SK-N-SH (cell line): ENCODE measurements around the gene MYOG. TPM values are rescaled to one million over a fixed set of nuclear protein-coding genes. Genes with fewer than 3 reads are reported as not detected.

ENCODE experiments used
- CTCF ChIA-PET: fragments of 300-600, 350-600 bp; formaldehyde crosslinking; extraction: SDS; loops from one replicate; lab custom pipeline; 2021; lab: Yijun Ruan, JAX
- POLR2A ChIA-PET: fragments of 350-600 bp; sonication (Branson Sonifier 250); formaldehyde crosslinking; extraction: SDS; loops from one replicate; lab custom pipeline; 2020; ENCODE audit warnings: antibody characterized with exemption, inconsistent platforms; lab: Yijun Ruan, JAX
- DNase-seq: peaks from one replicate; pipeline ENCODE4 v3.0.0; 2012
- H2AFZ ChIP-seq: fragments of 200-600 bp; sonication (generic); 2 replicates; pipeline ENCODE4 v1.8.1; 2016; ENCODE audit warnings: antibody characterized with exemption, mild to moderate bottlenecking, low read depth
- H3F3A ChIP-seq: fragments of 200-600 bp; sonication (generic); replicated peaks from 2 replicates; pipeline ENCODE3; 2016; ENCODE audit warnings: antibody characterized with exemption, mild to moderate bottlenecking; ENCODE audit not compliant: insufficient read depth
- H3K27ac ChIP-seq, 2 experiments: fragments of 200-500 bp in 1 of 2; fragments of 200-600 bp in 1 of 2; sonication (Bioruptor generic) in 1 of 2; sonication (generic), shearing (Covaris generic) in 1 of 2; 2 replicates each; pipeline versions ENCODE4 v1.5.1 to v1.6.1; 2014 to 2016; ENCODE audit warnings: low read depth in 2 of 2, inconsistent platforms in 1 of 2, low read length in 1 of 2, mild to moderate bottlenecking in 1 of 2, mixed read lengths in 1 of 2
- H3K27me3 ChIP-seq: fragments of 200-600 bp; sonication (generic), shearing (Covaris generic); 2 replicates; pipeline ENCODE4 v1.6.1; 2016; ENCODE audit warnings: mixed run types; ENCODE audit not compliant: insufficient read depth
- H3K36me3 ChIP-seq, 2 experiments: fragments of 200-500 bp in 1 of 2; fragments of 200-600 bp in 1 of 2; sonication (Bioruptor generic) in 1 of 2; sonication (generic) in 1 of 2; replicated peaks in 1 of 2; 2 replicates each; pipeline versions ENCODE3 to v1.5.1; 2014 to 2016; ENCODE audit warnings: low read length in 1 of 2, mild to moderate bottlenecking in 1 of 2; ENCODE audit not compliant: insufficient read depth in 2 of 2, control insufficient read depth in 1 of 2
- H3K4me1 ChIP-seq, 2 experiments: fragments of 200-500 bp in 1 of 2; fragments of 200-600 bp in 1 of 2; sonication (Bioruptor generic) in 1 of 2; sonication (generic), shearing (Covaris generic) in 1 of 2; 2 replicates each; pipeline versions ENCODE4 v1.5.1 to v1.6.1; 2014 to 2016; ENCODE audit warnings: low read depth in 1 of 2, low read length in 1 of 2, mixed run types in 1 of 2; ENCODE audit not compliant: insufficient read depth in 2 of 2, control insufficient read depth in 1 of 2
- H3K4me2 ChIP-seq: fragments of 200-600 bp; sonication (generic), shearing (Covaris generic); 2 replicates; pipeline ENCODE4 v1.6.1; 2017; ENCODE audit warnings: mixed run types
- H3K4me3 ChIP-seq, 2 experiments: fragments of 200-500 bp in 1 of 2; fragments of 200-600 bp in 1 of 2; sonication (Bioruptor generic) in 1 of 2; sonication (generic), shearing (Covaris generic) in 1 of 2; 2 replicates each; pipeline versions ENCODE4 v1.5.1 to v1.8.1; 2014 to 2016; ENCODE audit warnings: low read depth in 2 of 2, inconsistent platforms in 1 of 2, low read length in 1 of 2, mild to moderate bottlenecking in 1 of 2, mixed read lengths in 1 of 2, moderate library complexity in 1 of 2
- H3K79me2 ChIP-seq: fragments of 200-600 bp; sonication (generic); 2 replicates; pipeline ENCODE4 v1.8.1; 2017; ENCODE audit warnings: mild to moderate bottlenecking; ENCODE audit not compliant: insufficient read depth
- H3K9ac ChIP-seq: fragments of 200-600 bp; sonication (generic); 2 replicates; pipeline ENCODE4 v1.6.1; 2017; ENCODE audit warnings: mixed run types
- H3K9me2 ChIP-seq: fragments of 200-600 bp; sonication (generic); 2 replicates; pipeline ENCODE4 v1.6.1; 2017; ENCODE audit warnings: mixed run types
- H3K9me3 ChIP-seq: fragments of 200-600 bp; sonication (generic); 2 replicates; pipeline ENCODE4 v1.6.1; 2017; ENCODE audit warnings: mixed run types, mild to moderate bottlenecking, moderate library complexity
- H4K20me1 ChIP-seq: fragments of 200-600 bp; sonication (generic); 2 replicates; pipeline ENCODE4 v1.6.1; 2017; ENCODE audit warnings: mild to moderate bottlenecking, mixed run types; ENCODE audit not compliant: insufficient read depth
- EP300 ChIP-seq, 2 experiments: IDR thresholded peaks; 2 replicates each; pipeline versions ENCODE4 v1.4.0 to v1.6.1; 2012; ENCODE audit warnings: borderline replicate concordance in 1 of 2, low read depth in 1 of 2, low read length in 1 of 2
- FOXM1 ChIP-seq: IDR thresholded peaks from 2 replicates; pipeline ENCODE4 v1.4.0; 2012; ENCODE audit warnings: low read depth, mild to moderate bottlenecking
- GABPA ChIP-seq: IDR thresholded peaks from 2 replicates; pipeline ENCODE4 v1.4.0; 2012; ENCODE audit warnings: low read depth, mild to moderate bottlenecking
- GATA2 ChIP-seq: sonication (generic); formaldehyde crosslinking; IDR thresholded peaks from 2 replicates; pipeline ENCODE4 v1.5.0; 2020; ENCODE audit warnings: mild to moderate bottlenecking, missing genetic modification reagents
- MEF2A ChIP-seq: IDR thresholded peaks from 2 replicates; pipeline ENCODE4 v1.4.0; 2012; ENCODE audit warnings: low read depth, borderline replicate concordance
- NFIC ChIP-seq: IDR thresholded peaks from 2 replicates; pipeline ENCODE4 v1.4.0; 2012; ENCODE audit warnings: borderline replicate concordance
- RAD21 ChIP-seq: IDR thresholded peaks from 2 replicates; pipeline ENCODE4 v1.6.1; 2012; ENCODE audit warnings: mild to moderate bottlenecking, low read length
- RCOR1 ChIP-seq: fragments of 150-350 bp; IDR thresholded peaks from 2 replicates; pipeline ENCODE4 v1.6.1; 2017; ENCODE audit warnings: antibody characterized with exemption, low read length
- SIN3A ChIP-seq: IDR thresholded peaks from 2 replicates; pipeline ENCODE4 v1.6.1; 2012; ENCODE audit warnings: low read depth, mild to moderate bottlenecking, low read length, moderate library complexity, borderline replicate concordance
- SMC3 ChIP-seq: IDR thresholded peaks from 2 replicates; pipeline ENCODE4 v1.6.1; 2012; ENCODE audit warnings: low read depth, low read length, improper control_type of control experiment
- WGBS: methylation state at CpG from one replicate; pipeline ENCODE4 v1.1.6; 2017; ENCODE audit warnings: low lambda C conversion rate; 5-methylcytosine and 5-hydroxymethylcytosine counted together
- polyA plus RNA-seq, 3 experiments: library from polyadenylated mRNA; depleted of rRNA; stranded (reverse); fragments of >200 nt; gene quantifications; 2 replicates each; pipeline ENCODE4 v1.2.3, GENCODE V29; 2012
- TF ChIP-seq, protein P1 (sequence below): IDR thresholded peaks from 2 replicates; pipeline ENCODE4; 2012
- TF ChIP-seq, protein P2 (sequence below): IDR thresholded peaks from 2 replicates; pipeline ENCODE4 v1.4.0; 2012; ENCODE audit warnings: low read depth, borderline replicate concordance
- TF ChIP-seq, protein P3 (sequence below): IDR thresholded peaks from 2 replicates; pipeline ENCODE4 v1.6.1; 2012; ENCODE audit warnings: mild to moderate bottlenecking, low read depth, low read length, moderate library complexity
- TF ChIP-seq, protein P4 (sequence below): fragments of 150-350 bp; IDR thresholded peaks from 2 replicates; pipeline ENCODE4 v1.6.1; 2017; ENCODE audit warnings: antibody characterized with exemption, low read length, low read depth, borderline replicate concordance

MYOG gene
- polyA plus RNA-seq, 1 of the 3 experiments (the other 2 are of a cell fraction) = not detected

DNA sequence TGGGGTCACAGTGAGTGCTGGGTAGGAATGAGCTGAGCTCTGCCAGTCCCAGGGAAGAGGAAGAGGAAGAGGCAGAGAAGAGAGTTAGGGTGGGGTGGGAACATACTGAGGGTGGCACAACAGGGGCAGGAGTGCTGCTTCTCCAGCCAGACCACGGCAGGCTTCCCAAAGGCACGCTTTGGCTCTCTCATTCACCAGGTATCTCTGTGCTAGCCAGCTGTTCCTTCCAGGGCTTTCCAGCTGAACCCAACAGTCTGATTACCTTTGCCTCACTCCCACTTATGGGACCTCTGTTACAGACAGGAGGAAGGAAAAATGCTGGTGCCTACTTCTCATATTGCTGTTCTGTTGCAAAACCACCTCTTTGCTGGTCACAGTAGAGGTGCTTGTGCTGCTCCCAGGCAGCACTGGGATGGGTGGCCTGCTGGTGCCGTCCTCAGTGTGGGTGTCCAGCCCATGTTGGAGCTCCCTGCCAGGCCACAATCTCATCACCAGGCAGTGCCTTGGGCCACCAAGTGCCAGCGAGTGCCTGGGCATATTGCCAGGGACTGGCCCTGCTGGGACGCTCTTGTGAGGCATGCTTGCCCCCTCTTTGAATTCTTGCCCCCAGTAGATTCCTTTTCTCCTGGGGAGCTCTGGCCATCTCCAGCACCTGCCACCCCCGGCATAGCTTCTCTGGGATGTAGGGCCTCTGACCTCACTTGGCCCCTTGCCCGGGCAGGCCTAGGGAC is 43.9 kb upstream of the MYOG start:
- no peak overlapping the region for H3K4me3 ChIP-seq
- 0 out of 2 replicates have a peak overlapping the region, but pooled peaks have one; percentile 0 for H3K4me2 ChIP-seq
- H3K27me3 ChIP-seq = no peaks in the 10 kb centered on the region
- no peak overlapping the region for H3K9ac ChIP-seq
- TF ChIP-seq MEF2A = no peak
- peak; percentile 64 for TF ChIP-seq GATA2
- TF ChIP-seq, protein P1, sequence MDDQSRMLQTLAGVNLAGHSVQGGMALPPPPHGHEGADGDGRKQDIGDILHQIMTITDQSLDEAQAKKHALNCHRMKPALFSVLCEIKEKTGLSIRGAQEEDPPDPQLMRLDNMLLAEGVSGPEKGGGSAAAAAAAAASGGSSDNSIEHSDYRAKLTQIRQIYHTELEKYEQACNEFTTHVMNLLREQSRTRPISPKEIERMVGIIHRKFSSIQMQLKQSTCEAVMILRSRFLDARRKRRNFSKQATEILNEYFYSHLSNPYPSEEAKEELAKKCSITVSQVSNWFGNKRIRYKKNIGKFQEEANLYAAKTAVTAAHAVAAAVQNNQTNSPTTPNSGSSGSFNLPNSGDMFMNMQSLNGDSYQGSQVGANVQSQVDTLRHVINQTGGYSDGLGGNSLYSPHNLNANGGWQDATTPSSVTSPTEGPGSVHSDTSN = no peak
- TF ChIP-seq EP300 (IDR thresholded peaks at IDR 0.05; ENCODE audit: borderline replicate concordance in 1 of 2, low read depth in 1 of 2, low read length in 1 of 2) = 0 out of 4 replicates have a peak, but pooled peaks of 1 of the 2 experiments have one; percentile 42
- TF ChIP-seq NFIC = peak; percentile 69
- no peak for TF ChIP-seq SIN3A
- TF ChIP-seq RCOR1 = peak; percentile 76
- peak; percentile 4; the same call in 1 of the 2 replicates for TF ChIP-seq RAD21
- H3K4me1 ChIP-seq = peaks cover 15 to 65% of the 10 kb centered on the region in 2 experiments
- H3F3A ChIP-seq = peaks cover 5% of the 10 kb centered on the region
- H3K79me2 ChIP-seq = no peaks in the 10 kb centered on the region
- H4K20me1 ChIP-seq = no peaks in the 10 kb centered on the region
- ChIA-PET POLR2A (no interaction called here), CTCF (interaction anchor here (0.7 to 26.1 kb wide), 11 partner anchors 9 to 139 kb away, joined by 4 to 602 read pairs (median 13); no protein-coding TSS in a partner anchor)
- no peaks in the 10 kb centered on the region for H3K9me3 ChIP-seq
- H2AFZ ChIP-seq = no peak overlapping the region
- H3K27ac ChIP-seq = peak overlapping the region in 1 of 2 experiments; percentile 82; a peak in 2 of 4 replicates
- 33% methylated on average over 5 of the region's 7 CpGs for WGBS
- H3K9me2 ChIP-seq = no peaks in the 10 kb centered on the region
- peak; percentile 82 for DNase-seq
- no peaks in the 10 kb centered on the region for H3K36me3 ChIP-seq

DNA sequence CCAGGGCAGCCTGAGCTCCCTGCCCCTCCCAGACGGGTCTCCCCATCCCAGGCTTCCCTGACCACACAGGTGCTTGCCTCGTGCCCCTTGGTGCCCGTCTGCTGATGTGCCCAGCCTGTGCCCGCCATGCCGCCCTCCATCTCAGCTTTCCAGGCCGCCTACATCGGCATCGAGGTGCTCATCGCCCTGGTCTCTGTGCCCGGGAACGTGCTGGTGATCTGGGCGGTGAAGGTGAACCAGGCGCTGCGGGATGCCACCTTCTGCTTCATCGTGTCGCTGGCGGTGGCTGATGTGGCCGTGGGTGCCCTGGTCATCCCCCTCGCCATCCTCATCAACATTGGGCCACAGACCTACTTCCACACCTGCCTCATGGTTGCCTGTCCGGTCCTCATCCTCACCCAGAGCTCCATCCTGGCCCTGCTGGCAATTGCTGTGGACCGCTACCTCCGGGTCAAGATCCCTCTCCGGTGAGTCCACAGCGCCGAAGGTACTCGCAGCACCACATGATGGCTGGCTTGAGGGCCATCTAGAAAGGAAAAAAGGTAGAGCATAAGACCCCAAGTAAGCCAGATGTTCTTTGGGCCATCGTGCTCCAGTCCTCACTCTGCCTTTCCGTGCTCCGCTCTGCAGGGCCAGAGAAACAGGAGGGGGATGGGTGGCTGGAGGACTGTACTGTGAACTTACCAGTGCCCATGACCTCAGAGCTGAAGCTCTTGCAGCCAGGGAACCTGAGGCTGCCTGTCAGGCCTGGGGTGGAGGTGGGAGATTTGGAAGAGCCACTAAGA is 43.1 kb upstream of the MYOG start:
- peak overlapping the region in 1 of 2 experiments; percentile 48; a peak in 1 of 4 replicates for H3K4me3 ChIP-seq
- no peak overlapping the region for H2AFZ ChIP-seq
- CTCF ChIA-PET = interaction anchor here (0.9 to 26.1 kb wide), 13 partner anchors 10 to 140 kb away, joined by 3 to 602 read pairs (median 13); no protein-coding TSS in a partner anchor

More for the DNA sequence above, 43.1 kb upstream of the MYOG start:
- H3K4me1 ChIP-seq = peaks cover 21 to 69% of the 10 kb centered on the region in 2 experiments
- no peaks in the 10 kb centered on the region for H3K79me2 ChIP-seq
- no peak for DNase-seq
- H3K36me3 ChIP-seq = no peaks in the 10 kb centered on the region
- peaks cover 5% of the 10 kb centered on the region for H3F3A ChIP-seq
- H3K27me3 ChIP-seq = no peaks in the 10 kb centered on the region
- no peak overlapping the region for H3K4me2 ChIP-seq
- no peaks in the 10 kb centered on the region for H3K9me2 ChIP-seq
- H4K20me1 ChIP-seq = no peaks in the 10 kb centered on the region
- no peak overlapping the region for H3K9ac ChIP-seq
- TF ChIP-seq SMC3 (no peak), GABPA (no peak), FOXM1 (no peak)
- TF ChIP-seq, protein P2, sequence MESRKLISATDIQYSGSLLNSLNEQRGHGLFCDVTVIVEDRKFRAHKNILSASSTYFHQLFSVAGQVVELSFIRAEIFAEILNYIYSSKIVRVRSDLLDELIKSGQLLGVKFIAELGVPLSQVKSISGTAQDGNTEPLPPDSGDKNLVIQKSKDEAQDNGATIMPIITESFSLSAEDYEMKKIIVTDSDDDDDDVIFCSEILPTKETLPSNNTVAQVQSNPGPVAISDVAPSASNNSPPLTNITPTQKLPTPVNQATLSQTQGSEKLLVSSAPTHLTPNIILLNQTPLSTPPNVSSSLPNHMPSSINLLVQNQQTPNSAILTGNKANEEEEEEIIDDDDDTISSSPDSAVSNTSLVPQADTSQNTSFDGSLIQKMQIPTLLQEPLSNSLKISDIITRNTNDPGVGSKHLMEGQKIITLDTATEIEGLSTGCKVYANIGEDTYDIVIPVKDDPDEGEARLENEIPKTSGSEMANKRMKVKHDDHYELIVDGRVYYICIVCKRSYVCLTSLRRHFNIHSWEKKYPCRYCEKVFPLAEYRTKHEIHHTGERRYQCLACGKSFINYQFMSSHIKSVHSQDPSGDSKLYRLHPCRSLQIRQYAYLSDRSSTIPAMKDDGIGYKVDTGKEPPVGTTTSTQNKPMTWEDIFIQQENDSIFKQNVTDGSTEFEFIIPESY = no peak
- TF ChIP-seq, protein P3, sequence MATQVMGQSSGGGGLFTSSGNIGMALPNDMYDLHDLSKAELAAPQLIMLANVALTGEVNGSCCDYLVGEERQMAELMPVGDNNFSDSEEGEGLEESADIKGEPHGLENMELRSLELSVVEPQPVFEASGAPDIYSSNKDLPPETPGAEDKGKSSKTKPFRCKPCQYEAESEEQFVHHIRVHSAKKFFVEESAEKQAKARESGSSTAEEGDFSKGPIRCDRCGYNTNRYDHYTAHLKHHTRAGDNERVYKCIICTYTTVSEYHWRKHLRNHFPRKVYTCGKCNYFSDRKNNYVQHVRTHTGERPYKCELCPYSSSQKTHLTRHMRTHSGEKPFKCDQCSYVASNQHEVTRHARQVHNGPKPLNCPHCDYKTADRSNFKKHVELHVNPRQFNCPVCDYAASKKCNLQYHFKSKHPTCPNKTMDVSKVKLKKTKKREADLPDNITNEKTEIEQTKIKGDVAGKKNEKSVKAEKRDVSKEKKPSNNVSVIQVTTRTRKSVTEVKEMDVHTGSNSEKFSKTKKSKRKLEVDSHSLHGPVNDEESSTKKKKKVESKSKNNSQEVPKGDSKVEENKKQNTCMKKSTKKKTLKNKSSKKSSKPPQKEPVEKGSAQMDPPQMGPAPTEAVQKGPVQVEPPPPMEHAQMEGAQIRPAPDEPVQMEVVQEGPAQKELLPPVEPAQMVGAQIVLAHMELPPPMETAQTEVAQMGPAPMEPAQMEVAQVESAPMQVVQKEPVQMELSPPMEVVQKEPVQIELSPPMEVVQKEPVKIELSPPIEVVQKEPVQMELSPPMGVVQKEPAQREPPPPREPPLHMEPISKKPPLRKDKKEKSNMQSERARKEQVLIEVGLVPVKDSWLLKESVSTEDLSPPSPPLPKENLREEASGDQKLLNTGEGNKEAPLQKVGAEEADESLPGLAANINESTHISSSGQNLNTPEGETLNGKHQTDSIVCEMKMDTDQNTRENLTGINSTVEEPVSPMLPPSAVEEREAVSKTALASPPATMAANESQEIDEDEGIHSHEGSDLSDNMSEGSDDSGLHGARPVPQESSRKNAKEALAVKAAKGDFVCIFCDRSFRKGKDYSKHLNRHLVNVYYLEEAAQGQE = no peak
- TF ChIP-seq, protein P4, sequence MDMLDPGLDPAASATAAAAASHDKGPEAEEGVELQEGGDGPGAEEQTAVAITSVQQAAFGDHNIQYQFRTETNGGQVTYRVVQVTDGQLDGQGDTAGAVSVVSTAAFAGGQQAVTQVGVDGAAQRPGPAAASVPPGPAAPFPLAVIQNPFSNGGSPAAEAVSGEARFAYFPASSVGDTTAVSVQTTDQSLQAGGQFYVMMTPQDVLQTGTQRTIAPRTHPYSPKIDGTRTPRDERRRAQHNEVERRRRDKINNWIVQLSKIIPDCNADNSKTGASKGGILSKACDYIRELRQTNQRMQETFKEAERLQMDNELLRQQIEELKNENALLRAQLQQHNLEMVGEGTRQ = no peak
- H3K27ac ChIP-seq = peak overlapping the region in 1 of 2 experiments; percentile 82; a peak in 2 of 4 replicates
- POLR2A ChIA-PET = no interaction called here
- no peaks in the 10 kb centered on the region for H3K9me3 ChIP-seq
- WGBS = 95% methylated on average over 18 of the region's 29 CpGs
